ENCODE data around the gene CNTN1.

CNTN1 gene

DNA sequence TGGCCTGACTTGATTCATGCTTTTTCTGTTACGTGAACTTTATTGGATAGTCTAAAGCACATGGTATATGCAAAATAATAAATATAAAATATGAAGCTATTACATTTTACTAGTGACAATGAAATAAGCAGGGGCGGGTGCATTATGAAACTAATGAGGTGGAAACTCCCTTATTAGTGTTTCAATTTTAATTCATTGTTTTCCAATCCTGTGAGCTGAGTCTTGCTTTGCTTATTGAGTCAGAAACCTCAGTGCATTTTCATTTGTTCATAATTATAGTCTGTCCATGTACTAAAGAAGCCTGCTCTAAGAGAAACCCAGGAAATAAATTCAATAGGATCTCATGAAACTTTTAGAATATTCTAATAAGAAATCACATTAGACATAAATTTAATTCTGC, 78.5 kb downstream of the CNTN1 start:
- DNase-seq (ENCODE audit: low read depth) = no peak

DNA sequence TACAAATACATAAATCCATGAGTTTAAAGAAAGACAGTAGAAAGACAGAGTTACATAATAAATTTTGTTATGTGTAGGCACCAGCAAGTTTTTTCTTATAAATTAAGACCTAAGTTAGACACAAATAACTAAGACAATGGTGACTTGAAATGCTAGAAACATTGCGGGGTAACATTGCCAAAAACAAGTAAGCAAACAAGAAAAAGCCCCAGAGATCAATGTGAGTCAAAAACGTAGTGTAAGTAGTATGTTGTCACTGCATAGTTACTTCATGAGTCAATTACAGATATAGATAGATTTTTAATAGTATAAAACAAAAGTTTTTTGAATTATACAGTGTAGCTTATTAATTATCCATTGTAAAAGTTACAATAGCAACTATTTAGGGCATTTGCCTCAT, 83.4 kb downstream of the CNTN1 start:
- DNase-seq (ENCODE audit: low read depth) = no peak

DNA sequence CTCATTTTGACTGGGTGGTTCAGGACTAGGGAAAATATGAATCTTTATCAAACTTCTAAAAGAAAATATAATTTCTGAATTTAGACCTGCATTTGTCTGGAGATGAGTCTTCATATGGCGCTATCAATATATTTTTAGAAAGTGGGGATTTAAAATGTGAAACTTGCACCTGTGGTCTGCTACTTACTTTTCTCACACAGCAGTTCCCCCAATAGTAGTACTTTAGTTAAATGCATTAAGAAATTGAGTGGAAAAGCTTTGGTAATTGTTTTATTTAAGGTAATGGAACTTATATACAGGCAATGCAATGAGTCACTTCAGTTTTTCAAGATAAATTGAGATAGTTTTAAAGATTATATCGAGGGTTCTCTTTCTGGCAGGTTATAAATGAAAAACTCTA, 91.9 kb downstream of the CNTN1 start:
- no peak for DNase-seq (ENCODE audit: low read depth)

DNA sequence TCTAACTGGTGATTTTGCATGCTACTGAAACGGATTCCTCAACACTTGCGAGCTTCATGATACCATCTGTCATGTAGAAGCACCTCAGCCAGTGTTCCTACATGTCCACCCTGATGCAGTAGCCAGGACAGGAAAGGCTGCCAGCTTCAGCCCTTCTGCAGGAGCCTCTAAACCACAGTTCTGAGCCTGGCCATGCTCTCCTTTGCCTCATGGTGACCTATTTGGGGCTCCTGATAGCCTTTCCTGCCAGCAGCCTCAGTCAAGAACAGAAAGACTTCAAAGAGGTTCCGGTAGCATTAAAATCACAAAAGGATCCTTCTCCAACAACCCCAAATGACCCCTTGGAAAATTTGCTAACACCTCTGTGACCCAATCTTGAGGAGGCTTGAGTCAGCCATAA, 96.0 kb downstream of the CNTN1 start:
- no peak for DNase-seq (ENCODE audit: low read depth)

DNA sequence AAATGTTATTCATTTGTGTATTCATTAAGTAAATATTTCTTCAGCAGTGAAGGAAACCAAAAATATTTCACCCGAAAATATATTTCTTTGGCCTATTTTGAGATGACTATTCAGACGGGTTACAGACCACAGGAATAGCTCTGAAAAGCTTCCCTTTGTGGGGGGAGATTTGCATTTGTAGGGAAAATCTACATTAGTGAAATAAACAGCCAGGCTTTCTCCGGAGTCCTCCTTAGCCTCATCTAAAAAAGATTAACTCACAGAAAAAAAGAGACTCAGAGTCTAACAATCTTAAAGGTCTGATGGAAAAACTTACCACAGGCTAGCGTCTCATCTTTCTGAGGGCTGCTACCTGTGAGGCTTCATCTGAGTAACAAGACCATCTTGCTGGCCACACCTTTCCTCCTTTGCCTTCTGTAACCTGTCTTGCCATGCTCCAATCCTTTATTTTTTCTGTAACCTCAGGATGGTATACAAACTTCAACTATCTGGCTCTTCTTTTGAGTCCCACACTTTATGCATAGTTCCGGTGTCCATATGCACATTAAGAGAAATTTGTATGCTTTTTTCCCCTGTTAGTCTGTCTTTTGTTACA, 100.7 kb downstream of the CNTN1 start:
- no peak for DNase-seq (ENCODE audit: low read depth)

DNA sequence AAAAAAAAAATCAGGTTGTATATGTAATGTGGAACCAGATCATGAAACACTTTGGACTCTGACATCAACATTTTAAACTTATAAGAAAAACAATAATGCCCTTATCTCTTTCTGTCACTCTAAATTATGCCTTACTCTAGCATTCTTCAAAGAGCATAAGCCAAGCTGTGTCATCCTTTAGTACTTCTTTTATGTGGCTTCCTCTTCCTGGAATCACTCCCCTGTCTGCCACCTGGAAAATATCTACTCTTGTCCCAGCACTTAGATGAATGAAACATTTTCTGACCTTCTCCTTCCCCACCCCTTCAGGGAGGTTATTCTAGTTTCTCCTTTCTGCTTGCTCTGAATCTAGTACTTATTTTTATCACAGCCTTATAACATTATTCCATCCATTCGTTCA, 101.2 kb downstream of the CNTN1 start:
- DNase-seq (ENCODE audit: low read depth) = no peak

DNA sequence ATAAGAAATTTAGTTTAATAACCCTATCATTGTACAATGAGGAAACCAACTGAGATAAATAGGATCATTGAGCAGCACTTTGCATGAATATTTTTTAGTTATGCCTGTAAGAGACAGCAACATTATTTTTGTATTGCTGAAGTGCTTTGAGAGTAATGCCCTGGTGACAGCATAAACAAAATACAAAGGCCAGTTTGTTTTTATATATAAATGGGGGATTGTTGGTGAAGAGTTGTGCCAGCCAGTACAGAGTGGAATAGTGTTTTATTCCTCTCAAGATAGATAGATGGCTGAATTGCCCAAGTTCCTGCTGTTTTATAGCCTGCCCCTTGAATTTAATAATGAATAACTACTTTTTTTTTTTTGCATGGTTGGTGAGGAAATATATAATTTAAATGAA, 101.8 kb downstream of the CNTN1 start:
- DNase-seq (ENCODE audit: low read depth) = no peak

DNA sequence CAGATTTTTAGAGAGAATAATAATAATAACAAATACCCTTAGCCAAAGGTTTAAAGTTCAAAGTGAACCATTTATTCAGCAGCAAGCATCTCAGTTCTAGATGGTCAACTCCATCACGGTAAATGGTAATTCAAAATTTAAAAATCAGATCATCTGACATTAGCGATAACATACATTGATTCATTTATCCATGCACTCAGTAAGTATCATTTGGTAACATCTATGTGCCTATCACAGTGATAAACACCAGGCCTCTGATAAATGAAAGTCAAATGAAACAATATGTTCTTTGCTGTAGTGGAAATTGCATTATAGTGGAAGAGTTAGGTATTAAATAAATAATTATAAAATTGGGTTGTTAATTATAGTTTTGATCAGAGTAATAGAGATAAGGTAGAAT, 108.8 kb downstream of the CNTN1 start:
- no peak for DNase-seq (ENCODE audit: low read depth)

DNA sequence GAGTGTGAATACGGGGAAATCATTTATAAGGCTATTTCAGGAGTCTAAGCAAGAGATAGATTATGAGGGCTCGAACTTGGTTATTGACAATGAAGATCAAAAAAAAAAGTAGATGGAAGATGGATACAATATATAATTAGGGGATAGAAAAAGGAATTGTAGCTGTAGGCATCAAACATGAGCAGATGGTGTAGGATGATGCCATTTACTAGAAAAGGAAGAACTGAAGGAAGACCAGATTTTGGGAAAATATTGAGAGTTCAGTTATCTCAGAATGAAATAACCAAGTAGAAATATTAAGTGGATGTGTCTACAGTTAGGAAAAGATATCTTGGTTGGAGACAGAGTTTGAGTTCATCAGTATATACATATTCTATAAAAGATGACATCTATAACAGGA, 109.6 kb downstream of the CNTN1 start:
- no peak for DNase-seq (ENCODE audit: low read depth)

DNA sequence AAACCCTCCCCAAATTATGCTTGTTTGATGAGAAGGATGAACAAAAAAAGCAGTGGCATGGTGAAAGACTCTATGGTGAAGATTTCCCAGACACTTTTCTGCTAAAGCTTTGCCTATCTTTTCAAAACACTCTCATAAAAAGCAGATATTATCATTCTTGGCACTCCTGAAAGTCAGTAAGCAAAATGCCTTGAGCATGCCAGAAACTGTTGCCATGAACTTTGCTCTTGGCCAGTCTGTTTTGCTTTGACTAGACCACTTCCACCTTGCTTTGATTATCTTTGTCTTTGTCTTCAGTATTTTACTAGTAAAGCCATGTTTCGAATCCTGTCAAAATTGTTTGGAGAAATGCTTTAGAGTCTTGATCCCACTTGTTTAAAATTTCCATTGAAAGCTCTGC, 110.4 kb downstream of the CNTN1 start:
- DNase-seq (ENCODE audit: low read depth) = no peak

DNA sequence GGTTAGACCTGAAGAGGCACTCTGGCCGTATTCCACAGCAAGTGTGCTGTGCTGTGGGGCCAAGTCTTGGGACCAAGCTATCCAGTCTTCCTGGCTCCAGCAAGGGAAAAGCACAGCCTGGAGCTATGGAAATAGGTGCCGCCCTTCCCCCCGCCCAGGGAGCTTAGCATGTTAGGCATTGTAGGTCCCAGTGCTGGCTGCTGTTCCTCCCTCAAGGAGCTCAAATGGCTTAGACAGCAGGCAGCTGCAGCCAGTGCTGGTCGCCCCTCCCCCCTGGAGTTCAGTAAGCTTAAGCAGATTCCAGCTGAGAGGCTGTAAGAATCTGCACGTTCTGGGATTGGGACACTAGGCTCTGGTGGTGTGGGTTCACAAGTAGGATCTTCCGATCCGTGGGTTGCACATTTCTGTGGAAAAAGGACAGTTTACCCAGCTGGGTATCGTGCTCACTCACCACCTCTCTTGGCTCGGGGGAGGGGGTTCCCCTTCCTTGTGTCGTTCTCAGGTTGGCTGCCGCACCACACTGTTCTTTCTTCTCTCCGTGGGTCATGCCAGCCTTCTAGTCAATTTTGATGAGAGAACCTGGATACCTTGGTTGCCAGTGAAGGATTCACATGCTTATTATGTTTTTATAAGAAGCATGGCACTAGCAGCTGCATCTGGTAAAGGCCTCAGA, 127.3 kb downstream of the CNTN1 start:
- no peak for DNase-seq (ENCODE audit: low read depth)

DNA sequence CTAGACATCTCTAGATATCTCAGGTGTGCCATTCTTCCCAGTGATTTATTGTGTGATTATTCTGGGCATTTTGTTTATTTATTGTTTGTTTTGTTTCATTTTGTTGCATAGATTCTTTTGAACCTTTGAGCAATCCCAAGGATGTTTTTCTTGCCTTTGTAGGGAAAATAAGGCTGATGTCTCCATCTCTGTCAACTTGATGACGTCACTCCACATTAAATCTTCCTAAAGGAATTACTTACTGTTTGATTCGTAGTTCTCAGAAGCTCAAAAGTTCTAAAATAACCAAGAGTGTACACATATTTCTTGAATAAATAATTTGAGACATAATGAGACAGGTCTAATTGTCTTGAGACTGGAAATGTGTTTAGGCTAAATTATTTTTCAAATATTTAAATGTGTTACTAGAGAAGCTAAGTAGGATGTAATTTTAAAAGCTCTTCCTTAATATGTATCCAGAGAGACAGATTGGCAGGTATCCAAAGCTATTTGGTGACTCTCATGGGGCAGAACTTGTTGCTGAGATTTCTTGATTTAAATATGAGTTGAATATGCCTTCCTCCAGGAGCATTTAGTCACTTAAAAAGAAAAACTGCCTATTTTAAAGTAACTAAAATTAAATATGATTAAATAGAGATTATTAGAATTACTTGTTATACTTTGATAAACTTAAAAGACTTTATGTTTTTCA, 128.7 kb downstream of the CNTN1 start:
- no peak for DNase-seq (ENCODE audit: low read depth)

DNA sequence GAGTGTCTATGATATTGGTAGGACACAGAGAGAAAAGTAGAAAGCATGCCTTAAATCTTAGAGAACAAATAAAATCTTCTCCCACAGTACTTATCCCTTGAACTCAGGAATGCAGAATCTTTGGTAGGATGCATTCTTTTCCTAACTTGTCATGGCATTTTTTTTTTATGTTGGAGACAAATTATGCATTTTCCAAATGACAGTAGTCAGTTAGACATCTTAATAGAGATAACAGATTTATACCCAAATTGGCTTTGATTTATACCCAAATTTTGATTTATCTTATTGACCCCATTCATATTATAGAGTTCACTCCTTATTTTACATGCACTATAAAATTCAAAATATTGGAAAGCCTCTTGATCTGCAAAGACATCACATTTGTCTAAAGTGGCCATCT, 132.9 kb downstream of the CNTN1 start:
- no peak for DNase-seq (ENCODE audit: low read depth)

DNA sequence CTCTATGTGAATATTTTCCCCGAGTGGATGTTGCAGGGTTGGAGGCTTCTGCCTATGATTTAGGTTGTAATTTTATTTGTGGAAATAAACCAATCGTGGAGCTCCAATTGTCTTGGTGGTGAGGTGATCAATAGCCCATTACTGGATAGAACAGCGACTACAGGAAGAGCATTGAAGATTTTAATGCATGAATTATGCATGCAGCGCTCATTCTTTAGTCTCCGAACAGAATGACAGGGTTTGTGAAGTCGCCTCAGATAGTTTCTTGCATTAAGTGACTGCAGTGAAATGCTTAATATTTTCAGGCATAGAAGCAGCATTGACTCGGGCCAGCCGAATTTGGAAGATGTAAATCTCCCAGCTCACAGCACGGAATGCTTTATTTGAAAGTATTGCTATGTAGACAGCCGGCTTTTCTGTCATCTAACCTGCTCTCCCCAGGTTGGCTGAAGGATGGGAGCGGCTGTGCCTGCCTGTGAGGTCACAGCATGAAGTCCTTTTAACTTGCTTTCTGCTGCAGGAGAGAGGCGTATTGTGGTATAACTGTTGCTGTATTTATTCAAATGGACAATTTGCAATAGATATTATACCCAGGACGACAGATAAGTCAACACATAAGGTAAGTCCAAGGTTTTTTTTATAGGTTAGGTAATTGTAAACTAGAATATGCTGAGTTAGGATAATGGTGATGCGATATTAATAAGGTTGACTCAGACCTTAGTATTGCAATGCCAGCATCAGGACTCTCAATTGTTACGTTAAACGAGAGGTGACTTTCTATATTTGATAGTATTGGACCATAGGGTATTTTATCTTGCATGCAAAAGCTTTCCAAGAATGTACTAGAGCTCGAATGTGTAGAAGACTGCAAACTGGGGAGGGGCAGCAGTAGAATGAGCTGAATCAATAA, 135.7 kb downstream of the CNTN1 start:
- DNase-seq (ENCODE audit: low read depth) = no peak

DNA sequence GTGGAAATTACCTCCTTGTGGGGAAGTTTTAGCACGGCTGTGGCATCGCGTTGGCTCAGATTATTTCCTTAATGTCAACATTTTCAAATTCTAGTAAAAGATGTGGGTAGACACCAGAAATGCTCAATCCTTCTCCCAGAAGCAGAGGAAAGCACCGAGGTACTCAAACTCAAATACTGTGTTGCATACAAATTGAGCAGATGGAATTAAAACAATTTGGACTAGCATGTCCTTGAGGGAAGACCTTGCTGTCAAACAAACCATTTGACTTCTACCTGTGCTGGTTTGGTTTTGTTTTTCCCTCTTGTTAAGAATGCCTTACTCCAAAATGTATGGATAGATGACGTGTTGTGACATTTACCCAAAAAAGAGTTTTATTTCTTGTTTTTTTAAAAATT, 136.4 kb downstream of the CNTN1 start:
- DNase-seq (ENCODE audit: low read depth) = no peak

DNA sequence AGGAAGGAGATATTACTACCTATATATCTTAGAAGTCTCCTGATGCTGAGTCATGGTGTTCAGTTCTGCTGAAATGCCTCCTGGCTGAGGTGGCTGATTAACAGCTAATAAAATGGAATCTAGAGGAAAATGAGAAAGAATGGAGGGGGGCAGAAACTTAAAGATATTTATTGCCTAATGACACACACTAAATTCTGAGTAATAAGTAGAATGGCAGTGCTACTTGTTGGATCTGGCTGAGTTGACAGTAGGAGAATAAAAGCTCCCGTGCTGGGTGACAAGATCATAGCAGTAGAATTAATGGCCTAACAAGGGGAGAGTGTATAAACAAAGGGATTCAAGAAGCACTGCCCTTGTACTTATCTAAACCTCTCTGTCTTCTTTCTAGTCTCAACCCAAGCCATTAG, 137.5 kb downstream of the CNTN1 start:
- DNase-seq (ENCODE audit: low read depth) = no peak

DNA sequence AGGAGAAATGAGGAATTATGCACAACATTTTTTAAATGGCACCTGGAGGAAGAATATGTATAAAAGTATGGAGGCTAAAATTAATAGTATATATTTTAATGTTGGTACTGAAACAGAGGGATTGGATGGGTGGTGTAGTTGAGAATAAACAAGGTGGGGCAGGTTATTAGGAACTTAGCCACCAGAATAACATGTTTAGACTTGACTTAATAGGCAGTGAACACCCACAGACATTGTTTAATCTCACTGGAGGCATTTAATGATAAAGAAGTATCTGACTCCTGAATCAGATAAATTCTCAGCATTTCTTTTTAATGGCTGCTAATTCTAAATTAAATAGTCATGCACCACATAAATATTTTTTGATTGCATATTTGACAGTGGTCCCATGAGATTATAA, 139.7 kb downstream of the CNTN1 start:
- no peak for DNase-seq (ENCODE audit: low read depth)

DNA sequence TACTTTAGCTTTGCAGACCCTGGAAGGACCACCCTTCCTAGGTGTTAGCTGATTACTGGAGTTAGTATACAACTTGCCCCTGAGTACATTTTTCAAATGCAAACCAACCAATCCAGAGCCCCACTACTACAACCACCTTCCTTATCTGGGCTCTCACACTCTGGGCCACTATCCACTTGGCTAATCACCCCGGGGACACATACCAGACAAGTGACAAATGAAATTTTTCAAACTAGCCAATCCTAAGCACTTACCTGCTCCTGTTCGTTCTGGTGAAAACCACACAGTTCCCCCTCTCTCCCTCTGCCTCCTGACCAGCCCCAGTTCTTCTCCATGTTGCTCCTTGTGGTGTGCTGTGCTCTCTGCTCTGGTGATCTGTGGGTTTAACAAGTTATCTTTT, 140.4 kb downstream of the CNTN1 start:
- no peak for DNase-seq (ENCODE audit: low read depth)

DNA sequence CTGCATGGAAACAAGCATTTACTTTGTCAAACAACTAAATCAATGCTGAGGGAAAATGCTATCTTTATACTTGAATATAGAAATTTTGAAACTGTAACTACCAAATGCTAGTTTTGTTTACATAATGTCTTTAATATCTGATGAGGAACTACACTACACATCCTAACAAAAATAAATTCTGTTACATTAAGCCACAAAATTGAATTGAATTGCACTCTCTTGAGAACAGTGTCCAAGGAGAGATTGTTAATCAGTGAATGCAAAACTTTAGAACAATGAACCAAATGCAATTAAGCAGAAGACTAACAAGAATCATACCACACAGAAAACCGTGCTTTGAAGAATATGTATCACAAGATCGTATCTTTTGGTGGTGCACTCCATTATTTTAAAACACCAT, 141.6 kb downstream of the CNTN1 start:
- DNase-seq (ENCODE audit: low read depth) = no peak

DNA sequence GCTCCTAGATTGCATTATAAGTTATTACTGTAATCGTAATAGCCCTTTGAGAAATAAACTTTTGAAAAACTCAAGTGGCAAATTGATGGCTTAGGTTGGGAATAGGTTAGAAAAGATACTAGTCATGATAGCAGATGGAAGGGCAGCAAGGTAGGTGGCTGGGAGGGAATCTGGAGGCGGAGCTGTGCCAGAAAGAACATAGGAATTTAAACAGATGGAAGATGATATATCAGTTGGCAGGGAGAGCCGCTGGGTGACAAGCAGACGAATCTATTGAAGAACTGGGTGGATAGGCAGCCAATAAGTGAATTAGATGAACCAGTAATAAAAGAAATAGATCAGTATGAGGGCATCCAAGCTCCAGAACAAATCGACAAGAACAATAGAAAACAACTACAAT, 142.1 kb downstream of the CNTN1 start:
- DNase-seq (ENCODE audit: low read depth) = no peak

DNA sequence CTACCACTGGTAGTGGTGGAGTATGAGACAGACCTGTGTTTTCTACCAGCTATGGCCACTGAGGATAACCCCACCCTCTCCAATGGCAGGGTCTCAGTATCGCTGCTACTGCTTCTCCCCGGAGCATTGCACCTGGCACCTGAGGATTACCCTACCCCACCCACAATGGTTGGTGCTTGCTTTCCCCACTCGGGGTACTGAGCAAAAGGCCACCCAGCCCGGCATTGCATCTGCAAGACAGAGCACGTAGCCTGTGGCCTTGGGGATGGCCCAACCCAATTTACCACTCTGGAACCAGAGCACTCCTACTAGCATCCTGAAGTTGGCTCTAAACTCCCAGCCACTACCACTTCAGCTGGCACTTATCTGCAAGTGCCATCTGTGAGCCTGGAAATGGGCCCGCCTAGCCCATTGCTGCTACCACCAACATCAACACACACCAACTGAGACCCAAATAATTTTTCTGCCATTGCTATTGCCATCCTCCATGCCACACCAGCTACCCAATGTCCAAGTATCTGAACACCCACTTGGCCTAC, 145.7 kb downstream of the CNTN1 start:
- no peak for DNase-seq (ENCODE audit: low read depth)

DNA sequence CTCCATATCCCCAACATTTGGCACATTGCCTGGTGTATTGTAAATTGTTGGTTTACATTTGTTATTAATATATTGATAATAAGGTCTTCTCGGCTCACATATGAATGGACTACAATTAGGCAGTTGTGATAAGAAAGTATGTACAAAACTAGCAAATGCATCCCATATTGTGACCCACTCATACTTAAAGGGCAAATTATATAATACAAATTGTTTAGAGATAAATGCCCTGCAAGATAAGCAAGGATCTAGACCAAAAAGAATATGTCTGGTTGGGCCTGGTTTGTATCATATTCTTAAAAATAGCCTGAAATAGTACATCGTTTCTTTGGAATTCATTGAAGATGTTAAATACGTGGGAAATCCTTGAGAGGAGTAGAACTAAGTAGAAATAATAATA, 151.3 kb downstream of the CNTN1 start:
- DNase-seq (ENCODE audit: low read depth) = no peak

Data from activated T-cell treated with anti-CD3 and anti-CD28 coated beads for 1 hour (primary cell).